MCF 10A (cell line): ENCODE results near the gene HAUS3. TPM values are rescaled to one million over a fixed set of nuclear protein-coding genes. Genes with fewer than 3 reads are reported as not detected.

Experiments used
- BruUV-seq: library from RNA; stranded (reverse); fragments of 400-500 nt; replicated peaks from 2 replicates; lab custom pipeline; 2021; lab: Mats Ljungman, UMichigan
- CTCF ChIA-PET: fragments of 300-600 bp; sonication (Branson Sonifier 250); formaldehyde crosslinking; extraction: SDS; loops from one replicate; lab custom pipeline; 2021; ENCODE audit warnings: antibody characterized with exemption, inconsistent platforms; lab: Yijun Ruan, JAX
- POLR2A ChIA-PET: fragments of 300-600, 350-650 bp; sonication (Branson Sonifier 250); formaldehyde crosslinking; extraction: SDS; loops from one replicate; lab custom pipeline; 2020; ENCODE audit warnings: antibody characterized with exemption, inconsistent platforms; lab: Yijun Ruan, JAX
- DNase-seq: peaks from one replicate; pipeline ENCODE4 v3.0.0-alpha.2; 2018; ENCODE audit not compliant: unreplicated experiment
- H3K27ac Mint-ChIP-seq: one replicate; pipeline ENCODE4 v1.8.0; 2022; ENCODE audit warnings: mild to moderate bottlenecking, low read depth, mixed read lengths; ENCODE audit not compliant: unreplicated experiment
- H3K27me3 Mint-ChIP-seq: one replicate; pipeline ENCODE4 v1.8.0; 2022; ENCODE audit warnings: mixed read lengths; ENCODE audit not compliant: insufficient read depth, unreplicated experiment
- H3K36me3 Mint-ChIP-seq: one replicate; pipeline ENCODE4 v1.8.0; 2022; ENCODE audit warnings: mild to moderate bottlenecking, moderate library complexity, mixed read lengths; ENCODE audit not compliant: insufficient read depth, unreplicated experiment
- H3K4me1 Mint-ChIP-seq: one replicate; pipeline ENCODE4 v1.8.0; 2022; ENCODE audit warnings: mixed read lengths; ENCODE audit not compliant: insufficient read depth, unreplicated experiment
- H3K4me3 Mint-ChIP-seq: one replicate; pipeline ENCODE4 v1.8.0; 2022; ENCODE audit warnings: mild to moderate bottlenecking, moderate library complexity, mixed read lengths; ENCODE audit not compliant: unreplicated experiment
- H3K9me3 Mint-ChIP-seq: one replicate; pipeline ENCODE4 v1.8.0; 2022; ENCODE audit warnings: mixed read lengths; ENCODE audit not compliant: unreplicated experiment
- CTCF ChIP-seq: fragments of 200-600 bp; IDR thresholded peaks from one replicate; pipeline ENCODE4 v1.8.0; 2022; ENCODE audit warnings: antibody characterized with exemption, mild to moderate bottlenecking; ENCODE audit not compliant: unreplicated experiment
- intact Hi-C: fragments of 100-400 bp; cut with micrococcal nuclease; formaldehyde crosslinking; loops from 2 replicates; pipeline ENCODE4 v1.14.1; 2022
- total RNA-seq: library from RNA; stranded (reverse); gene quantifications from 2 replicates; pipeline ENCODE4 v1.2.3, GENCODE V29; 2022

The HAUS3 gene
- total RNA-seq, 1 experiment from 2014 or later = 13.9 TPM

- Mint-ChIP-seq H3K27me3 (no peaks in the 10 kb centered on the region), H3K4me3 (peak overlapping the region; percentile 56), H3K9me3 (no peaks in the 10 kb centered on the region), H3K27ac (peak overlapping the region; percentile 32), H3K4me1 (peaks cover 11% of the 10 kb centered on the region), H3K36me3 (peaks cover 36% of the 10 kb centered on the region)
- peak; percentile 66 for DNase-seq
- ChIA-PET POLR2A (no interaction called here), CTCF (interaction anchor here (0.6 kb wide), 1 partner anchor 354 kb away, joined by 3 read pairs; no protein-coding TSS in a partner anchor)
- no TSS peak for BruUV-seq
- TF ChIP-seq CTCF = no peak
- intact Hi-C loops = no loop called here
Observed at GRCh38 chr4:2256156-2256731, 14.3 kb upstream of the HAUS3 start.

DNA sequence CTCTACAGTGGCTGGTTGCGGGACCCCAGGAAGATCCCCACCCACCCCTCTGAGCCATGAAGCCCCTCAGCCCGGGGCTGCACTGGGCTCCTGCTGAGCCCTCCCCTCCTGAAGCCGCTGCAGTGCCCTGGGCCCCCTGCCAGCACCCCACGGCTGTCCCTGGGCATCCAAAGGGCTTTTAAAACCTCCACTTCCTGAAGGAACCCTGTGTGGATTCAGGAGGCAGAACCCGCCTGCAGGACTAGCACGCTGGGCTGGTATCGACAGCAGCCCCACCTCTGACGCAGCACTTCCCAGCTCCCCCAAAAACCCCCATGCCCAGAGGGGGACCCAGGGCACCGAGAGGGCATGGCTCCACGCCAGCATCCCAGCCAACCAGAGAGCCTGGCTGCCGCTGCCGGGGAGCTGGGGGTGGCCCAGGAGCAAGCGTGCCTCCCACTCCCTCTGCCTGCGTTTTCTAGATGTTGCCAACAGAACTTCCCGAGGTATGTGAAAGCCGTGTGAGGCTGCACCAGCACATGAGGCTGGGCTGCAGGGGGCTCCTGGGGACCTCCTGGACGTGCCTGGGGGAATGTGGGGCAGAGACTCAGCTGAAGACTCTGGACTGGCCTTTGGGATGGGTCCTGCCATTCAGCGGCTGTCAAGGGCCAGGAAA lies 13.7 kb upstream of the HAUS3 start:
- Mint-ChIP-seq H3K4me1 (peaks cover 11% of the 10 kb centered on the region), H3K27me3 (no peaks in the 10 kb centered on the region), H3K9me3 (no peaks in the 10 kb centered on the region), H3K4me3 (no peak overlapping the region), H3K36me3 (peaks cover 36% of the 10 kb centered on the region), H3K27ac (no peak overlapping the region)
- CTCF ChIA-PET = no interaction called here
- POLR2A ChIA-PET = no interaction called here
- intact Hi-C loops = no loop called here
- no peak for TF ChIP-seq CTCF
- DNase-seq = peak; percentile 77
- BruUV-seq = no TSS peak

DNA sequence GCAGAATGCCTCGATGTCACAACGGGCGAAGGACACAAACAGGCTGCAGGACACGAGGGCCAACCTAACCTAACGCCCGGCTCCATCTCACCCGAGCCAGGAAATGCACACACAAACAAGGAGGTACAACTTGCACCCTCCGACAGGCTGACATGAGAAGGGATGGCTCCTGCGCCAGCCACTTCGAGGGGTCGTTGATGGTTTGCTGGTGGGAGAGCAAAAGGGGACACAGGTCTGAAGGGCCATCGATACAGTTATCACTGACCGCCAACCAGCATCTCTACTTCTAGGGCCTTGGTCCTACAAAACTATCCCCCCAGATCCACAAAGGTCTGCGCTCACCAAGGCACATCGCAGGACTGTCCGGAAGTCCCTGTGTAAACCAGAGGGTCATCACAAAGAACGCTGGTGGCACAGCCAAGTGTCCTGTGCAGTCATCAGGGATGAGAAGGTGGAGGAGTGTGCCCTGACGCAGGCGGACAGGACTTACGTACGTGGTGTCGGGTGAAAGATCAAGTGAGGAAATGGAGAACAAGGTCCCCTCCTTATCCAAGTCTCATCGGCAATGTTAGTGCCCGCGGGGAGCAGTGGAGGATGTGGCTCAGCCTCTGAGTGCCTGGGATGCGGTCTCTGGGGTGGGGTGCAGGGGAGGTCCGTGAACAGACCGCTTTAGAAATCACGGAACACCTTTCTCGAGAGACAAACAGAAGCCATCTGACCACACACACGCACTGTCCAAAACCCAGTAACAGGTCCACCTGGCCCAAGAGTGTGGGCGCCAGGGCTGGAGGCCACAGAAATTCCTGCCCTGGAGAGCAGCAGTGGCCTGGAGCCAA lies 13.0 kb upstream of the HAUS3 start:
- Mint-ChIP-seq H3K36me3 (peaks cover 36% of the 10 kb centered on the region), H3K4me3 (no peak overlapping the region), H3K9me3 (no peaks in the 10 kb centered on the region), H3K27ac (no peak overlapping the region), H3K4me1 (peaks cover 11% of the 10 kb centered on the region), H3K27me3 (no peaks in the 10 kb centered on the region)
- POLR2A ChIA-PET = interaction anchor here (0.7 kb wide), 1 partner anchor 9 kb away, joined by 3 read pairs; no protein-coding TSS in a partner anchor
- BruUV-seq = no TSS peak
- DNase-seq = no peak
- intact Hi-C loops = no loop called here
- CTCF ChIA-PET = no interaction called here
- TF ChIP-seq CTCF = no peak
